ENCODE results near the gene NUCB2.

NUCB2 gene

GRCh38 chr11:17343907-17344306 is 67.4 kb downstream of the NUCB2 start:
- no peak for DNase-seq

GRCh38 chr11:17347676-17348075 is 71.1 kb downstream of the NUCB2 start:
- DNase-seq, result no peak

GRCh38 chr11:17350455-17351171 is 74.1 kb downstream of the NUCB2 start:
- DNase-seq, result no peak

DNA sequence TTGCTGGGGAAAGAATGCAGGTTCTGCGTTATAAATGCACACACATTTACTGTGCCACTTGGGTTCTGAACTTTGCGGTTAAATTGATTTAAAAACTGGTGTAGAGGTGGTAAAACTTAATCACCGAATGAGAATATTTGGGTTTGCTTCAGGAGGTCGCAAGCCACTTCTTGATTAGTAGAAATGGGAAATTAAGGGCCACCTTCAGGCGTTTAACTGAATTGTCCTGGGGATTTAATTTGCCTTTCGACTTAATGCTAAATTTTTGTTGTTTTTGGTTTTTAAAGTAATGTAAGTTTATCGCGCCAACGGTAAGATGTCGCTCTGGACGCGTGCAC is 74.6 kb downstream of the NUCB2 start:
- no peak for DNase-seq

DNA sequence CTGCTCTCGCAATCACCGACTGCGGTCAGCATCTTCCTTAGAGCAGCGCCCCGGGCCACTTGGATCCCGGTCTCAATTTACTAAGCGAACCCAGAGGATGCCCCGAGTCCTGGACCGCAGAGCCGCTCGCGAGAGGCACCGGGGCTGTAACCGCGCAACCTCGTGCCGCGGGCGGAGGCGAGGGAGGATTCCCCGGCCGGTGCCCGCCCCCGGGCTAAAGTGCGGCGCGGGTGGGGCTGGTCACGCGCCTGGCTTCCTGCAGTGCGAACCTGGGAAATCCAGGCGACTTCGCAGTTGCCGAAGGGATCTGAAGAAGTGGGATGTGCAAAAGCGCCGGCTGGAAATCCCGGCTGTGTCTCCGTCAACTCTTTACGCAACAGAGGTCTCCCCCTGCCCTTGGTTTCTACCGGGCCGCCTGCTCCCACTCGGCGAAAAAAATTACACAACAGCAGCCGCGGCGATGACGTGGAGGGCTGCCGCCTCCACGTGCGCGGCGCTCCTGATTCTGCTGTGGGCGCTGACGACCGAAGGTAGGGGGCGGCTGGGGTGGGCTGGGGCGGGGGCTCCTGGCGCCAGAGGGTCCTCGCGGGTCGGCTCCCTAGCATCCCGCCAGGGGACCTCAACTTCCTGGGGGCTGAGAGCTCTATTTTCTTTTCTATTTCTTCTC is 75.1 kb downstream of the NUCB2 start, which contains the start of gene NCR3LG1:
Gene NCR3LG1, plus strand, starts transcription at position 291 of the 667 bp plus-strand sequence. Its CDS starts 170 bp downstream, at position 461.
- no peak for DNase-seq

DNA sequence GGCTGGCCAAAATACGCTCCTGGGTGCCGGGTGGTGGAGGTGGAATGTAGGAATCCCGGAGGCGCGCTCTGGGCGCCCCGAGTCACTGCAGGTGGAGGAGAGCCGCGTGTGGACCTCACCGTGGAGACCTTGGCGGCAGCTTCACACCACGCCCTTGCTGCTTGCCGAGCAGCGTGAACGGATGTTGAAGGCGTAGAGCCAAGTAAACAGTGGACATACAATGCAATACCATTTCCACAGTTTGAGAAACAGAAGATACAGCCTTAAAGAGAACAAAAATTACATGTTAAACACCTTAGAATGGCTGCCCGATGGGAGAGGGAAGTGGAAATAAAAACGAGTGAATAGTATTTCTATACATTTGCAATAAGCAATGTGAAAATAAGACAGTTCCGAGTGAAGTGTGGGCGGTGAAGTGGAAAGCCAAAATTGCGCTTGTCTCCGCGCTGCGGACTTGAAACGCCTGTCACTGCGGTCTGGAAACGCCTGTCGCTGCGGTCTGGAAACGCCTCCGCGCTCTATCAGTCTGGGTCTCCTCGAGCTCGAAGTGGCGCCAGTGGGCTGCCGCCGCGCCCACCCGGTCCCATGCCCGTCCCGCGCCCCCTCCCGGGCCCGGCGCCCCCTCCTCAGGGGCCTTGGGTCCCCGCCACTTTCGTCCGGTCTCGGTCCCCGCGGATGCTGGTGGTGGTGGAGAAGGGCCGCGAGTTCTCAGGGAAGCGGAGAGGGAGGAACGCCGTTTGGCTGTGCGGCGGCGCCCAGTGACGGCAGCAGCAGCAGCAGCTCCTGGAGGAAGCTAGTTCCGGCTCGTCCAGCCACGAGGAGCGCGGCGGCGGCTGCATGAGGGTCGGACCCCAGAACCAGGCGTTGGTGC is 76.6 kb downstream of the NUCB2 start:
- DNase-seq, result no peak

- no peak for DNase-seq
Observed at GRCh38 chr11:17353821-17354600, 77.5 kb downstream of the NUCB2 start.

GRCh38 chr11:17354601-17354991 is 78.1 kb downstream of the NUCB2 start:
- DNase-seq, result peak; percentile 35

DNA sequence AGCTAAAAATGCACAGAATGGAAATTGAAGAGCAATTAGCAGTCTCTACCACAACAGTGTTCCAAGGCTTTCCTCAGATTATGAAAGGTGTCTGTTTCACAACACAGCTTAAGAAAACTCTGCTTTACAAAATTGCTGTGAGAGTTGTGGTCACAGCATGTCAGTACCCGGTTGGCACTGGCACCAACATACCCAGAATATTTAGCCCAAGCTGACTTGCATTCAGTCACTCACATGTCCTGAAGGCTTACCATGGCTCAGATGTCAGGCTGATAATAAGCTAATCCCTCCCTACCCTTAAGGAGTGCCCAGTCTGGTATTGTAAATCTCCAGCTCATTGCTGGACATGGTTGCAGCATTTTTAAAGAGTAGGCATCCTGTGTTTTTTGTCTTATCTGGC is 90.0 kb downstream of the NUCB2 start:
- no peak for DNase-seq

DNA sequence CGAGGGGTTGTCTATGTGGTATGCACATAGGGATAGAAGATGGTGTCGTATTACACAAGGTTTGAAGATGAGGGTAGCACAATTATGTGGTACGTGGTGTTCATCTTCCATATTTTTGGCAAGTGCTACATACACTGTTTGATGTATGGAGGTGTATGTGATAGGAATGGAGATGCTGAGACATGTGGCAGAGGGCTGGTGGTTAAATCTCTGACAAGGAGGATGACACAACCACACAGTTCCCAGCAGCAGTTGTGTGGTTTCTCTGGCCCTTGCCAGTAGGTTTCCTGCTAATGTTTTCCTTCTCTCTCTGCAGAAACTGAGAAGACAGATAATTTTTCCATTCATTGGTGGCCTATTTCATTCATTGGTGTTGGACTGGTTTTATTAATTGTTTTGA is 92.0 kb downstream of the NUCB2 start:
- DNase-seq, result no peak

DNA sequence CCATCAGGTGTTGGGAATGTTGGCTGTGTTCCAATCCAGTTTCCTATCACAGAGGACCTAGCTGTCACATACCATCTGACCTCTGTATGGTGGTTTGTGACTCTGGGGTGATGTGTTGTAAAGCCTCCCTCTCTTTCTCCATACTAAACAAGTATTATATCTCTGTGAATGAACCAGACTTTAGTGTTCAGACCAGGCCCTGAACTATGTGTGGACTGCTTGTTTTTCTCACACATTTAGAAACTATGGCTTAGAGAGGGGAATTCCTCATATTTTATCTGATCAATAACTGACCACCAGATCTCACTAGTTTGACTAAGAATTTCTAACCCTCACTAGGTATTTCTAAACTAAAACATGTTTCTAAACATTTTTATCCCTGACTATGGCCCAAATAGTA is 92.6 kb downstream of the NUCB2 start:
- no peak for DNase-seq

- no peak for DNase-seq
Observed at GRCh38 chr11:17369684-17370243, 93.2 kb downstream of the NUCB2 start.

- DNase-seq, result no peak
Observed at GRCh38 chr11:17371614-17372013, 95.1 kb downstream of the NUCB2 start.

DNA sequence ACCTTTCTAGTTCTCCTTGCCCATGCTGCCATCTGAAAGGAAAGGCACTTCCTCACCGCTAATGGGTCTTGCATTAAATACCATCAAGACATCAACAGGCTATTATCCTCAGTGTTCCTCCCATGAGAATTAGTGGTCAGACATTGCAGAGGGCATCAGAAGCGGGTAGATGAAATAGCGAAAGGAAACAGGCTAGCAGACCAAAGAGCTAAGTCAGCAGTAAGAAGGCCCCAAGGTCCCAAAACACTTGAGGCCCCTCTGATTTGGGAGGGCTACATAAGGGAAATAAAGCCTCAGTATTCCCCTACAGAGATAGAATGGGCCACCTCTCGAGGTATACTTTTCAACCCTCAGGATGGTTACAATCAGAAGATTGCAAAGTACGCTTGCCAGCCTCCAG is 99.0 kb downstream of the NUCB2 start:
- DNase-seq, result no peak

DNA sequence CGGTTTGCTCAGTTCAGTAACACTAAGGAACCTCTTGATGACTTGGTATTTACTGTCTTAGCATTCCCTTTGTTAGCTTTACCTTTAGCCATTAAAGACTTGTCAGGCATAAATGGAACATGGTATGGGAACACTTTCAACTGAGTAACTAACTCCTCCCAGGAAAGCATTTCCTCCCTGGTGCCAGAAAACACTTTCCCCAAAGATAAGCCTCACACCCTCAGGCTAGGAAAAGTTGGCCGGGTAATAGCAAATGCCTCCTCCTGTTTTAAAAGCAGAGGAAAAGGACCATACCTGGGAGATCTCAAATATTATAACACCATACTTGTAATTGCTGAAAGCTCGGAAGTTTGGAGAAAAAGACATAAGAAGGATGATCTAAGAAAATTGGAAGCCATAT is 100.0 kb downstream of the NUCB2 start:
- no peak for DNase-seq

GRCh38 chr11:17378655-17379054 is 102.1 kb downstream of the NUCB2 start:
- no peak for DNase-seq

DNA sequence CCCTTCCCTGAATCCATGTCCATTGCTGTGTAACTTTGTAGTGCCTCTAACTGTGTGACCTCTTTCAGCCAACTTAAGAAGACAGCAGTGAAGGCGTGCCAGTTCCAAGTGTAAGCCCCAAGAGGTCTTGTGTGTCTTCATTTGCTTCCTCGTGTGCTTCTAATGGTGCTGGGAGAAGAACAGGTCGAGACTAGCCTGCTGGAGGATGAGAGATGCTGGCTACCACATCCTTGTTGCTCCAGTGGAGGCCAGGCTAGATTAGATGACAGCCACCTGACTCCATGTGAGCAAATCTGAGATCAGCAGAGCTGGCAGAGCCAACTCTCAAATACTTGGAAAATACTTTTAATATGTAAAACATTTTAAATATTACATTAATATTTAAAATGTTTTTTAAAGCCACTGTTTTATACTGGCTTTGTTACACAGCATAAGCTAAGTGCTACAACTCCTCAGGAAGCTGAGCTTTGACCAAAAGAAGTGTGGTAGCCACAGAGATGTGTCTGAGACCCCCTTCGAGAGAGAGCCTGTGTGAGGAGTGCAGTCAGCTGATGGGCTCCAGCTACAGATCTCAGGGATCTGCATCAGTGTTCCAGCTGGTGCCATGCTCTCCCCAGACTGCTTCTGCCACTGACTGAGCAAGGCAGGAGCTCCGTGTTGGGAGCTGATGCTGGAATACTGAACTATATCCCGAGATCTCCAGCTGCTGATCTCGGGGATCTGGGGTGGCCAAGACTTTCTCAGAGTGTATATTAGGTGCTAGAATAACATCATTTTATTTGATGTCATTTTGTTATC is 103.0 kb downstream of the NUCB2 start:
- no peak for DNase-seq

GRCh38 chr11:17381156-17381555 is 104.6 kb downstream of the NUCB2 start:
- no peak for DNase-seq

All from SHP77 treated with DMSO at 0.1 percent for 48 hours (cell line).